ENCODE results near the gene IPP.

The IPP gene

DNA sequence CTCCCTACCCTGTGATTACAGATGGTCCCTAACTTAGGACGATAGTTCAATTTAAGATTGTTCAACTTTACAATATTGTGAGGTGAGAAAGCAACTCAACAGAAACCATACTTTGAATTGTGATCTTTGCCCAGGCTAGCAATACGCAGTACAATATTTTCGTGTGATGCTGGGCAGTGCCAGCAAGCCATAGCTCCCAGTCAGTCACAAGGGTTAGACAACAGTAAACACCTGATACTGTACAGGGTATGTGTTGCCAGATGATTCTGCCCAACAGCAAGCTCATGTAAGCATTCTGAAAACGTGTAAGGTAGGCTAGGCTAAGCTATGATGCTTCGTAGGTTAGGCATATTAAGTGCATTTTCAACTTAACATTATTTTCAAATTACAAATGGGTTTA is 76.0 kb downstream of the IPP start:
- in situ Hi-C loops (cut with HindIII; ENCODE audit: low sequenced_read_pairs) = no loop called here
- TF ChIP-seq, protein P1, sequence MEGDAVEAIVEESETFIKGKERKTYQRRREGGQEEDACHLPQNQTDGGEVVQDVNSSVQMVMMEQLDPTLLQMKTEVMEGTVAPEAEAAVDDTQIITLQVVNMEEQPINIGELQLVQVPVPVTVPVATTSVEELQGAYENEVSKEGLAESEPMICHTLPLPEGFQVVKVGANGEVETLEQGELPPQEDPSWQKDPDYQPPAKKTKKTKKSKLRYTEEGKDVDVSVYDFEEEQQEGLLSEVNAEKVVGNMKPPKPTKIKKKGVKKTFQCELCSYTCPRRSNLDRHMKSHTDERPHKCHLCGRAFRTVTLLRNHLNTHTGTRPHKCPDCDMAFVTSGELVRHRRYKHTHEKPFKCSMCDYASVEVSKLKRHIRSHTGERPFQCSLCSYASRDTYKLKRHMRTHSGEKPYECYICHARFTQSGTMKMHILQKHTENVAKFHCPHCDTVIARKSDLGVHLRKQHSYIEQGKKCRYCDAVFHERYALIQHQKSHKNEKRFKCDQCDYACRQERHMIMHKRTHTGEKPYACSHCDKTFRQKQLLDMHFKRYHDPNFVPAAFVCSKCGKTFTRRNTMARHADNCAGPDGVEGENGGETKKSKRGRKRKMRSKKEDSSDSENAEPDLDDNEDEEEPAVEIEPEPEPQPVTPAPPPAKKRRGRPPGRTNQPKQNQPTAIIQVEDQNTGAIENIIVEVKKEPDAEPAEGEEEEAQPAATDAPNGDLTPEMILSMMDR (IDR thresholded peaks at IDR 0.05; ENCODE audit: low read depth, low read length, missing control alignments) = no peak
- H3K4me3 ChIP-seq (ENCODE audit: low read depth, low read length) = no peak overlapping the region
- DNase-seq (ENCODE audit: low read depth) = no peak

DNA sequence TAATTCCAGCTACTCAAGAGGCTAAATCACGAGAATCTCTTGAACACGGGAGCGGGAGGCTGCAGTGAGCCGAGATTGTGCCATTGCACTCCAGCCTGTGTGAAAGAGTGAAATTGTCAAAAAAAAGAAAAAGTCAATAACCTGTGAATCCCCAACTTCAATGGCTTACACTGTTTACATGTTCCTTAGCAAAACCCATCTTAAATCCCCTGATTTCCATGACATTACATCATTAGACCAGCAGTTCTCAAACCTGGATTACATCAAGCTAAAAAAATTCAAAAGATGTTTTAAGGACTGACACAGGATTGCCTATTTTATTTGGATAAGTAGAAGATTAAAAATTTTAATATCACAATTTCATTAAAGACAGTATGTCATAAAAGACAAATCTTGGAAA is 76.5 kb downstream of the IPP start:
- no peak for DNase-seq (ENCODE audit: low read depth)
- in situ Hi-C loops (cut with HindIII; ENCODE audit: low sequenced_read_pairs) = no loop called here
- no peak overlapping the region for H3K4me3 ChIP-seq (ENCODE audit: low read depth, low read length)
- TF ChIP-seq, protein P1 (IDR thresholded peaks at IDR 0.05; ENCODE audit: low read depth, low read length, missing control alignments) = no peak

GRCh38 chr1:45669859-45670655 is 80.4 kb downstream of the IPP start:
- in situ Hi-C loops (cut with HindIII; ENCODE audit: low sequenced_read_pairs) = no loop called here
- TF ChIP-seq, protein P1 (IDR thresholded peaks at IDR 0.05; ENCODE audit: low read depth, low read length, missing control alignments) = no peak
- no peak overlapping the region for H3K4me3 ChIP-seq (ENCODE audit: low read depth, low read length)
- DNase-seq (ENCODE audit: low read depth) = no peak

DNA sequence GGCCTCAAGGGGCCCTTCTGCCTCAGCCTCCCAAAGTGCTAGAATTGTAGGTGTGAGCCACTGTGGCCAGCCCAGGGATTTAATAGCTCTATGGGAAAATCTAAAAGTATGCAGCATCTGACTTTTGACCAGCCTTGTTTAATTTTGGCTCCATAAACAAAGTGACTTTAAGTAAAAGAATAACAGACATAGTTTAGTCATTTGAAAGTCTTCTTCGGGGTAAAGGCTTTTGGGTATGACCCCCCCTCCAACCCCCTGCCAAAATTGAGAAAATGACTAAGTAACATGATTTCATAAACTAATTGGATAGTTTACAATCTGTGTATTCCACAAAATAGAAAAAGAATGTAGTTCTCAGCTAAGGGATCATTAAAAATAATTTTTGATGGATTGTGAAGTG is 81.1 kb downstream of the IPP start:
- TF ChIP-seq, protein P1 (IDR thresholded peaks at IDR 0.05; ENCODE audit: low read depth, low read length, missing control alignments) = no peak
- in situ Hi-C loops (cut with HindIII; ENCODE audit: low sequenced_read_pairs) = no loop called here
- no peak overlapping the region for H3K4me3 ChIP-seq (ENCODE audit: low read depth, low read length)
- no peak for DNase-seq (ENCODE audit: low read depth)

- no peak overlapping the region for H3K4me3 ChIP-seq (ENCODE audit: low read depth, low read length)
- DNase-seq (ENCODE audit: low read depth) = no peak
- TF ChIP-seq, protein P1 (IDR thresholded peaks at IDR 0.05; ENCODE audit: low read depth, low read length, missing control alignments) = no peak
- in situ Hi-C loops (cut with HindIII; ENCODE audit: low sequenced_read_pairs) = no loop called here
Observed at GRCh38 chr1:45668526-45668925, 81.9 kb downstream of the IPP start.

DNA sequence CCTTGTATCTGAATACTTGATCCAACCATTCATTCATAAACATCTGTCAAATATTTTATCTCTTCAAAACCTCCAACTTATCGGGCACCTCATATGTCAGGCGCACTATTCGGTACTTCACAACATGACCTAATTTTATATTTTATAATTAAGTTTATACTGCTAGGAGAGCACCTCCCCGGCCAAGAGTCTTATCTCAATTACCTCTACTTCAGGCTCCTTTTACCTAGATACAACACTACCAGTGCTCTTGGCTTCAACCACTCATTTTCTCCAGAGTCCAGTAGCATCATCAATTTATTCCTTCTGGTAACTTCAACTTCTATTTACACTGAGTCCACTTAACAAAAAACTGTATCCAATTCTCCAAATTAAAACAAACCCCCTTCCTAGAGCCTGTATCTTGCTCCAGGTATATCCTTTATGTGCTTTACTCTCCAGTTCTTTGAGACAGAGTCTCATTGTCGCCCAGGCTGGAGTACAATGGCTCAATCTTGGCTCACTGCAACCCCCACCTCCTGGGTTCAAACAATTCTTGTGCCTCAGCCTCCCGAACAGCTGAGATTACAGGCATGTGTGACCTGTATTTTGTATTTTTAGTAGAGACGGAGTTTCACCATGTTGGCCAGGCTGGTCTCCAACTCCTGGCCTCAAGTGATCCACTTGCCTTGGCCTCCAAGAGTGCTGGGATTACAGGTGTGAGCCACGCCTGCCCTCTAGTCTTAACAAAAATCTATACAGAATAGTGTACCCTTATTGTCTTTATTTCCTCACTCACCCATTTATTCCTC is 82.9 kb downstream of the IPP start:
- no peak overlapping the region for H3K4me3 ChIP-seq (ENCODE audit: low read depth, low read length)
- DNase-seq (ENCODE audit: low read depth) = no peak
- in situ Hi-C loops (cut with HindIII; ENCODE audit: low sequenced_read_pairs) = no loop called here
- TF ChIP-seq, protein P1 (IDR thresholded peaks at IDR 0.05; ENCODE audit: low read depth, low read length, missing control alignments) = no peak
